Bone marrow (tissue), 2 donors: ENCODE results near the gene ERBB4.

Experiments
- DNase-seq, 2 donors: peaks; one replicate each; lab custom pipeline; 2025; lab: John Stamatoyannopoulos, UW

ERBB4 gene

DNA sequence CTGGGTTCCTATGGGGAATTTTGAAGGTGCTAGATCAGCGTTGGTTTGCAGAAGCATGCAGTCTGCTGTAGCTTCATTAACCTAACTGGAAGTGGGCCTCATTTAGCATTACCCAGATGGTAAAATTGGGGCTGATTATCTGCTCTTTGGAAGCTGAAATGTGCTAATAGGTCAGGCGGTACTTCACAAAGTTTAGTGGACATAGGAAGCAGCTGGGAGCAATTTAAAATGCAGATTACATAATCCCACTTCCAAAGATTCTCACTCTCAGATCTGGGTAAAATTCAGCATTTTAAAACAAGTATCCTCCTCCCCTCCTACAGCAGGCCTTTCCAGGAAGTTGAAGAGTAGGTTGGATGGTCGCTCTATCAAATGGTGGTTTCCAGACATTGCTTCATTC, 1075.2 kb downstream of the ERBB4 start:
- DNase-seq, result no peak

DNA sequence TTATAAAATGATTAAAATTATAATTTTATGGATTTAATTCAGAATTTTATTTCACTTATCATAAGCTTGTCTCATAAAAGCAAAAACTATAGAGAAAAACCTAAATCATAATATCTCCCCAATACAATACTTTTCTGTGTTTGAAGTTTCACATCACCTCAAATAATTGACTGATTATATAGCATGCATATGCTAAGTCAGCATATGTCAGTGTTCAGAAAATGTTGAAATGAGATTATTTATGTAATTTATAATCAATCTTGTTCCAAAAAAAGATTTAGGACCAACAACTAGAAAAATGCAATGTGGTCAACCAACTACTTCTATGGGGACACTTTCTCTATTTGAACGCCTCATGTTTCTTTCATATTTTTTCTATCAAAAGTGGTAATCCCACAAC, 1079.6 kb downstream of the ERBB4 start:
- DNase-seq, result no peak

GRCh38 chr2:211457325-211457724, 1081.3 kb downstream of the ERBB4 start:
- DNase-seq, result no peak

DNA sequence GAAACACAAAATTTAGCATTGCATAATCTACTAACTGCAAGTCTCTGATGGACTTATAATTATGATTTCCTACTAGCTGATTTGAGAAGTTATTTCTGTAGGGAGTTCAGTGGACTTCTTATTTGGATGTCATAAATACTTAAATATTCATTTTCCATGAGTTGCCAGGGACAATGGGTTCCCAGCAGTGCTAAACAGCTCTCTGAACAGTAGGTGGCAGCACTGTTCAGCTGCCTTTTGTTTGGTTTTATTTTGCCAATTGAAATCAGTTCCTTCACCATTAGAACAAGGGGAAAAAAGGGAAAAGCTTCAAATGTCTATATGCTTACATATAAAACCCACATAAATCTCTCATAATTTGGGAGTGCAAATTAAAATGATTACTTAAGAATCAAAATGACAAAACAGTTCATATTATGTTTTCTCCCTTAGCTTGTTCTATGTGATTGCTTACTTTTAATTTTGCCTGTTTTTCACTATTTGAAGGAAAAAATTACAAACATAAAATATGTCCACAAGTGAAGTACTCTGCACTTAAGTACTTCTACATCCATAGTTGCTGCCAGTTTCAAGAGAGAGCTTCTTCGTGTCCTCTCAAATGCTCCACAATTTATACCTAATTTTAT, 1083.3 kb downstream of the ERBB4 start:
- DNase-seq, result no peak

- DNase-seq, result no peak
Observed at GRCh38 chr2:211454679-211455078, 1083.9 kb downstream of the ERBB4 start.

GRCh38 chr2:211453311-211453887, 1085.2 kb downstream of the ERBB4 start:
- DNase-seq, result no peak

DNA sequence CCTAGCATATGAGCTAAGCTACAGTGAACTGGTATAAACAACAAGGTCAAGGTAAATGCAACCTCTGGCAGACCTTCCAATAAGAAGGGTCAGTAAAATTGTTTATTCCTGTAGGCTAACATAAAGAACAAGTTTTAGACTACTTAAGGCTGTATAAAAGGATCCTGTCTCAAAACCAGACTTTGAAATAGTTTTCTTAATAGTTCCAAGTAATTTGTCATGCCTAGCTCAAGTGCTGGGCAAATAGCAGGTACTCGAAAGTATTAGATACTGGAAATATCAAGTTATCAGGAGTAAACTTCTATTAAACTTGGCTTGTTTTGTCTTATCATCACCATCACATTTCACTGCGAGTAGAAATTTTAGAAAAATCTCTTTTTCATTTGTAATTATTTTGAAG, 1087.0 kb downstream of the ERBB4 start:
- DNase-seq, result no peak

DNA sequence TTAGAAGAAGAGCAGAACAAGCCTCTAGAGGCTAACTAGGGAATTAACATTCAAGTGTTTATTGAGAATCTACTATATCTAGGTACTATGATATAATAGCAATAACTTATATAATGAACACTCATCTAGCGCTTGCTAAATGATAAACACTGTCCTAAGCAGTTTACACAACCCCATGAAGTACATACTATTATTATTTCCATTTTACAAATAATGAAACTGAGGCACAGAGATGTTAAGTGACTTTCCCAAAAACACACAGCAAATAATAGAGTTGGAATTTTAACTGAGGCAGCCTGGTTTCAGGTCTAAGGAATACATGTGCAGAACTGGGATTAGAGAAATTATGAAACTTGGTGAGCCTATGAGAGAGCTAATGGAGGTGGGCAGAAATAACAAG, 1088.8 kb downstream of the ERBB4 start:
- DNase-seq, result no peak

GRCh38 chr2:211447548-211447947, 1091.1 kb downstream of the ERBB4 start:
- no peak for DNase-seq

DNA sequence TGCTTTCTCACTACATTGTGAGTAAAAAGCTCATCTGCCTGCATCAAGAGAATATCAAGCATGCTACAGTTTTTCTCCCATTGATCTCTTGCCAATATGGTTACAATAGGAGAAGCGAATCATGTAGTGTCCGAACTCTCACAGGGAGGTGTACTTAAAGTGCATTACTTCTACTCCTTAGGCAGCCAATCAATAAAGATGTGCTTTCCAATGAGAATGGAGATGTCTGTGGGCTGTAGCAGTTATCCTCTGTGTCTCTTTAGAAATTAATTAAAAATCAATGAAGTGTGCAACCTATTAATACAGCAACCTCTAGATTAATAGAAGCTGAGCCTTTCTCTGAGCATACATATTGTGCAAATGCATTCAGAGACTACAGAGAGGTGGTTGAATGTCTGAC, 1098.5 kb downstream of the ERBB4 start:
- DNase-seq, result no peak

GRCh38 chr2:211439011-211439410, 1099.6 kb downstream of the ERBB4 start:
- DNase-seq, result no peak

GRCh38 chr2:211437396-211437795, 1101.2 kb downstream of the ERBB4 start:
- DNase-seq, result no peak

GRCh38 chr2:211436182-211436581, 1102.4 kb downstream of the ERBB4 start:
- no peak for DNase-seq

DNA sequence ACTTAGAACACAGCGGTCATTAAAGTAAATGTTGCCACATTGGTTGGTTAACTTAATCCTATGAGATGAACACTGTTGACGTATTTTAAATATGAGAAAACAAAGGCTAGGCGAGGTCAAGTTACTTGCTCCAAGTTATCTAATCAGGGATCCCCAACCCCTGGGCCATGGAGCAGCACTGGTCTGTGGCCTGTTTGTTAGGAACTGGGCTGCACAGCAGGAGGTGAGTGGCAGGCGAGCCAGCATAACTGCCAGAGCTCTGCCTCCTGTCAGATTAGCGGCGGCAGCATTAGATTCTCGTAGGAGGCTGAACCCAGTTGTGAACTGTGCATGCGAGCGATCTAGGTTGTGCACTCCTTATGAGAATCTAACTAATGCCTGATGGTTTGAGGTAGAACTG, 1103.3 kb downstream of the ERBB4 start:
- no peak for DNase-seq

- no peak for DNase-seq
Observed at GRCh38 chr2:211434773-211435172, 1103.8 kb downstream of the ERBB4 start.

- DNase-seq, result no peak
Observed at GRCh38 chr2:211429256-211429920, 1109.2 kb downstream of the ERBB4 start.

DNA sequence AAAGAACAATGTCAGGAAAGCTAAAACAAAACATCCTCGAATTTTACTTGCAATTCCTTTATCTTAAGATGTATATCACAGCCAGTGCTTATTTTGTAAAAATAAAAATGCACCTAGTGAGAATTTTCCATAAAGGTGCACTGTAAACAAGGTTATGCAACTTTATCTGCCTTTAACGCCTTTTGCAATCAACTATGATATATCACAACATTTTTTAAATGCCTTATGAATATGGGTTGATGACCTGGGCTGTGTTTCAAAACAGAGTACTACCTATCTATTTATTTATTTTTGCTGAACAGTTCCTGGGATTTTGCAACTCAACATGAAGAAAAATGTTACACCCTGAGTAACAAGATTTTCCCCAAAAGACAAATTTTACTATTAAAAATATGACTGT, 1112.4 kb downstream of the ERBB4 start:
- DNase-seq, result no peak

- no peak for DNase-seq
Observed at GRCh38 chr2:211423018-211423417, 1115.6 kb downstream of the ERBB4 start.

- no peak for DNase-seq
Observed at GRCh38 chr2:211417544-211417943, 1121.1 kb downstream of the ERBB4 start.

DNA sequence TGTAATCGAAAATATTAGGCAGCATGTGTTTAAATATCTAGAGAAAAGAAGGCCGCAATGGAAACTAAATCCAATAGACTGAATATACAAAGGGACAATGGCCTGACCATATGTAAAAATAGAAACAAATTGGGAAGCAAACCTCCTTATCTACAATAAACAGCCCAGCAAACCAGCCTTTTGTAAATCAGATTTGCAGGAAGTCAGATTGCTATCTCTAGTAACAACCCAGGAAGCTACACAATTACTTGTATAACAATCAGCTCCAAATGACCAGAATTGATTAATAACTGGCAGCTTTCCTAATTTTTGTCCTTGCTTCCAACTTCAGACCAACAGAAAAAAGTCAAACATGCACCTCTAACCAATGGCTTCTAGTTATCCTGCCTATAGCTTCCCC, 1122.2 kb downstream of the ERBB4 start:
- no peak for DNase-seq

DNA sequence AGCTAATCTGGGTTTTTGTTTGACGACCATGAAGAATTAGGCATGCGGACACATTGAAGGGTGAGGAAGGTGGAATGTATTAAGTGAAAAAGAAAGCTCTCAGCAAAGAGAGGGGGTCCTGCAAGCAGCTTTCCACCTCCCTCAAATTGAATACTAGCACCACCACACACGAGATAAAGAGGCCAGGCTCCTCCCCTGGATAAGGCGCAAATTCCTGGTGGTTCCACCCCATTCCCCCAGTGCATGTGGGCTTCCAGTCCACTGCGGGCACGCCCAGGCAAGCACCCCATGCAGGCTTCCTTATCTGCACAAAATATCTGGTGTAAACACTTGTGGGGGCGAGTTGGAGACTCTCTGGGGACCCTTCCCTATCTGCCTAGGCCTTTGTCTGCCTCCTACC, 1124.9 kb downstream of the ERBB4 start:
- no peak for DNase-seq

DNA sequence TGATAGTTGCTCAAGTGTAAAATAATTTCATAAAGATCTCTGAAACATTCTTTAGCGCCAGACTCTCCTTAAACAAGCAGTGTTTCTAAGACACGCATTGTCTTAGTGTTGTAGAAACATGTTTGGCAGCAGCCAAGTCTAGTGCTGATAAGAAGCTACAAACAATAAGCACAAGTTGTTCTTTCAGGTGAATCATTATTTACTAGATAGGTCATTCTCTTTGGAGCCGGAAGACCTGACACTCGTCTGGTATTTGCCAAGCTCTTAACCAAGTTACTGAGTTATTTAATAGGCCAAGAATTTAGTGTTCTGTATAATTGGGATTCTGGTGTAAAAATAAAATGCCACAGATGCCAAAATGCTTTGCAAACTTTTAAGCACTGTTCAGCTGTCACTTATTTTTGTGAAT, 1130.1 kb downstream of the ERBB4 start:
- DNase-seq, result no peak

DNA sequence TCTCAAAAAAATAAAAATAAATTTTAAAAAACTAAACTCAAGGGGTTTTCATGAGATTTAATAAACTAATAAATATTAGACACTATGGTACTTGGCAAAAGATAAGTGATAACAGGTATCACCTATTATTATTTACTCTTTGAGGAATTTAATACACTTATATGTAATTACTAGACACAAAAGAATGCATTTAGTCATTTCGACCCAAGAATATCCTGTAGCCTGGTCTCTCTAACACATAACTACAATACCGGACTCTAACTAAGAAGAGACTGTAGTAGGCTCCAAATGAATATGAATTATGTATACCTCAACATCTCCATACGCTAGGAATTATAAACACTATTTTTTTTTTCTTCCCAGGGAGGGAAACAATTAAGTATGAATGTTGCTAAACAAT, 1131.5 kb downstream of the ERBB4 start:
- no peak for DNase-seq

- no peak for DNase-seq
Observed at GRCh38 chr2:211405036-211405435, 1133.6 kb downstream of the ERBB4 start.
